WTC11 (cell line): ENCODE measurements around the gene DYNC2LI1. TPM values are rescaled to one million over a fixed set of nuclear protein-coding genes. Genes with fewer than 3 reads are reported as not detected.

ENCODE experiments used
- ATAC-seq: fragments of 200-7000 bp; cut with Tn5 transposase; 2 replicates; pipeline ENCODE4 v1.10.0; 2021; ENCODE audit warnings: mild to moderate bottlenecking, moderate library complexity
- CTCF ChIA-PET: fragments of 300-600 bp; sonication (Branson Sonifier 250); formaldehyde crosslinking; loops from one replicate; lab custom pipeline; 2021; ENCODE audit warnings: antibody characterized with exemption; lab: Charles Lee
- POLR2A ChIA-PET: fragments of 350-600 bp; sonication (Branson Sonifier 250); formaldehyde crosslinking; loops from one replicate; lab custom pipeline; 2021; ENCODE audit warnings: antibody characterized with exemption; lab: Charles Lee
- DNase-seq: peaks from one replicate; pipeline ENCODE4 v3.0.0; 2021; ENCODE audit warnings: low spot score
- H3K27ac Mint-ChIP-seq: 2 replicates; pipeline ENCODE4 v1.8.0; 2021; ENCODE audit warnings: mixed read lengths
- H3K27me3 Mint-ChIP-seq: 2 replicates; pipeline ENCODE4 v1.8.0; 2021; ENCODE audit warnings: low read depth, mild to moderate bottlenecking, moderate library complexity, mixed read lengths
- H3K36me3 Mint-ChIP-seq: 2 replicates; pipeline ENCODE4 v1.8.0; 2021; ENCODE audit warnings: mixed read lengths
- H3K4me1 Mint-ChIP-seq: 2 replicates; pipeline ENCODE4 v1.8.0; 2022; ENCODE audit warnings: mixed read lengths
- H3K4me3 Mint-ChIP-seq: 2 replicates; pipeline ENCODE4 v1.8.0; 2021; ENCODE audit warnings: mild to moderate bottlenecking, moderate library complexity, mixed read lengths
- H3K9me3 Mint-ChIP-seq: 2 replicates; pipeline ENCODE4 v1.8.0; 2021; ENCODE audit warnings: mixed read lengths
- CREB1 ChIP-seq: sonication (generic); formaldehyde crosslinking; IDR thresholded peaks from 2 replicates; pipeline ENCODE4 v1.8.0; 2023; ENCODE audit warnings: mild to moderate bottlenecking, missing genetic modification reagents
- FOXP1 ChIP-seq: sonication (generic); formaldehyde crosslinking; IDR thresholded peaks from 2 replicates; pipeline ENCODE4 v1.8.0; 2022; ENCODE audit warnings: missing genetic modification reagents, mild to moderate bottlenecking, moderate library complexity, borderline replicate concordance
- GABPB1 ChIP-seq: sonication (generic); formaldehyde crosslinking; IDR thresholded peaks from 2 replicates; pipeline ENCODE4 v1.8.1; 2023; ENCODE audit warnings: mild to moderate bottlenecking, missing genetic modification reagents
- GTF2I ChIP-seq: fragments of 250-450 bp; sonication (Bioruptor Pico); conservative IDR thresholded peaks from 2 replicates; pipeline ENCODE4 v1.4.0; 2021; ENCODE audit warnings: mild to moderate bottlenecking
- JAZF1 ChIP-seq: fragments of 250-450 bp; sonication (Bioruptor Pico); IDR thresholded peaks from 2 replicates; pipeline ENCODE4 v1.9.0; 2021; ENCODE audit warnings: moderate library complexity, mild to moderate bottlenecking, inconsistent platforms
- KAT7 ChIP-seq: sonication (generic); formaldehyde crosslinking; IDR thresholded peaks from 2 replicates; pipeline ENCODE4 v1.8.1; 2023; ENCODE audit warnings: missing genetic modification reagents, mild to moderate bottlenecking, borderline replicate concordance
- MAX ChIP-seq: sonication (generic); formaldehyde crosslinking; IDR thresholded peaks from 2 replicates; pipeline ENCODE4 v1.8.0; 2022; ENCODE audit warnings: mild to moderate bottlenecking, missing genetic modification reagents
- SP1 ChIP-seq: sonication (generic); formaldehyde crosslinking; conservative IDR thresholded peaks from 2 replicates; pipeline ENCODE4 v1.8.1; 2022; ENCODE audit warnings: missing genetic modification reagents
- ZMAT4 ChIP-seq: fragments of 250-450 bp; sonication (Bioruptor Pico); IDR thresholded peaks from 2 replicates; pipeline ENCODE4 v1.9.0; 2021; ENCODE audit warnings: mild to moderate bottlenecking
- ZNF138 ChIP-seq: sonication (generic); formaldehyde crosslinking; conservative IDR thresholded peaks from 2 replicates; pipeline ENCODE4 v1.8.1; 2022; ENCODE audit warnings: mild to moderate bottlenecking, moderate library complexity, missing genetic modification reagents
- ZNF263 ChIP-seq: sonication (generic); formaldehyde crosslinking; IDR thresholded peaks from 2 replicates; pipeline ENCODE4 v1.8.1; 2022; ENCODE audit warnings: low read depth, mild to moderate bottlenecking, moderate library complexity, missing genetic modification reagents
- total RNA-seq: library from RNA; stranded (reverse); gene quantifications from 3 replicates; pipeline ENCODE4 v1.2.3, GENCODE V29; 2021
- TF ChIP-seq, protein P1 (sequence below): sonication (generic); formaldehyde crosslinking; conservative IDR thresholded peaks from 2 replicates; pipeline ENCODE4 v1.8.1; 2022; ENCODE audit warnings: mild to moderate bottlenecking, missing genetic modification reagents
- TF ChIP-seq, protein P2 (sequence below): fragments of 250-450 bp; sonication (Bioruptor Pico); IDR thresholded peaks from 2 replicates; pipeline ENCODE4 v1.9.0; 2021; ENCODE audit warnings: moderate library complexity, mild to moderate bottlenecking, inconsistent platforms, borderline replicate concordance
- TF ChIP-seq, protein P3 (sequence below): fragments of 250-450 bp; sonication (Bioruptor Pico); conservative IDR thresholded peaks from 2 replicates; pipeline ENCODE4 v1.9.0; 2021; ENCODE audit warnings: mild to moderate bottlenecking
- TF ChIP-seq, protein P4 (sequence below): sonication (generic); formaldehyde crosslinking; IDR thresholded peaks from 2 replicates; pipeline ENCODE4 v1.8.1; 2022; ENCODE audit warnings: mild to moderate bottlenecking, missing genetic modification reagents, moderate library complexity, borderline replicate concordance

The DYNC2LI1 gene
- total RNA-seq, 1 experiment from 2014 or later: 7.0 TPM

GRCh38 chr2:43822839-43823238, 49.0 kb downstream of the DYNC2LI1 start (continued):
- TF ChIP-seq, protein P1, sequence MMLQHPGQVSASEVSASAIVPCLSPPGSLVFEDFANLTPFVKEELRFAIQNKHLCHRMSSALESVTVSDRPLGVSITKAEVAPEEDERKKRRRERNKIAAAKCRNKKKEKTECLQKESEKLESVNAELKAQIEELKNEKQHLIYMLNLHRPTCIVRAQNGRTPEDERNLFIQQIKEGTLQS: no peak

GRCh38 chr2:43823751-43824150, 49.9 kb downstream of the DYNC2LI1 start:
- Mint-ChIP-seq H3K4me1 (peaks cover 6% of the 10 kb centered on the region), H3K27me3 (peaks cover 2% of the 10 kb centered on the region; the same call in 1 of the 2 replicates), H3K27ac (no peak overlapping the region), H3K4me3 (no peak overlapping the region), H3K9me3 (no peaks in the 10 kb centered on the region; the same call in 1 of the 2 replicates), H3K36me3 (no peaks in the 10 kb centered on the region)
- no peak for DNase-seq
- ChIA-PET POLR2A (no interaction called here), CTCF (interaction anchor here (0.5 to 0.7 kb wide), 2 partner anchors 25 to 286 kb away, joined by 3 to 4 read pairs; no protein-coding TSS in a partner anchor)
- no peak for TF ChIP-seq ZNF138
- no peak for TF ChIP-seq ZMAT4
- TF ChIP-seq, protein P2, sequence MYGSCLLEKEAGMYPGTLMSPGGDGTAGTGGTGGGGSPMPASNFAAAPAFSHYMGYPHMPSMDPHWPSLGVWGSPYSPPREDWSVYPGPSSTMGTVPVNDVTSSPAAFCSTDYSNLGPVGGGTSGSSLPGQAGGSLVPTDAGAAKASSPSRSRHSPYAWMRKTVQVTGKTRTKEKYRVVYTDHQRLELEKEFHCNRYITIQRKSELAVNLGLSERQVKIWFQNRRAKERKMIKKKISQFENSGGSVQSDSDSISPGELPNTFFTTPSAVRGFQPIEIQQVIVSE (CRISPR knock-in tag): no peak
- TF ChIP-seq KAT7 (CRISPR knock-in tag): no peak
- TF ChIP-seq MAX (CRISPR knock-in tag): no peak
- TF ChIP-seq, protein P3, sequence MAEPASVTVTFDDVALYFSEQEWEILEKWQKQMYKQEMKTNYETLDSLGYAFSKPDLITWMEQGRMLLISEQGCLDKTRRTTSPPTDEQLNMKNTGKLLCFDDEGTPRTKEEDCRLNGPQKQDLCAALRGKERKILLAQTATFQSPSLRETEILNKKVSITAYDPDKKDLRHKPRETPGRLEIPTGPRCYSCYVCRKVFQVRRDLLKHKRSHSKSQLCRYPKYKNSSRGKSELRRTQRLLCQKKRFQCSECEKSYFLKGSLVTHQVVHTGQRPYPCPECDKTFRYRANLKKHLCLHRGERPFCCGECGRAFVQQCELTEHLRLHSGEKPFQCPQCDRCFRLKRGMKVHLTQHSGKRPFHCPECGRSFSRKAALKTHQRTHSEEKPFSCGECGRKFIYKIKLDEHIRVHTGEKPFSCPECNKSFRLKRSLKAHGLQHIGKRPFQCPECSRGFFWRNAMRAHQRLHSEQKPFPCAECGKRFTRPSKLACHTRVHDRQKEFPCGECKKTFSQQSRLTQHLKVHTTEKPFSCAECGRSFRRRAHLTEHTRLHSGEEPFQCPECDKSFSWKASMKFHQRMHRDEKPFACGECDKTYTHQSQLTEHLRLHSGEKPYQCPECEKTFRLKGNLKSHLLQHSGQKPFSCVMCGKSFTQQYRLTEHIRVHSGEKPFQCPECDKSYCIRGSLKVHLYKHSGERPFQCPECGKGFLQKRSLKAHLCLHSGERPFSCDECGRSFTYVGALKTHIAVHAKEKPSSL (CRISPR knock-in tag): no peak
- no peak for TF ChIP-seq SP1 (CRISPR knock-in tag)
- TF ChIP-seq GABPB1 (CRISPR knock-in tag): no peak
- no peak for TF ChIP-seq JAZF1 (CRISPR knock-in tag)
- no peak for ATAC-seq

GRCh38 chr2:43824512-43824911, 50.7 kb downstream of the DYNC2LI1 start:
- DNase-seq: no peak
- TF ChIP-seq, protein P3 (CRISPR knock-in tag): no peak
- TF ChIP-seq ZNF263: no peak
- TF ChIP-seq, protein P4, sequence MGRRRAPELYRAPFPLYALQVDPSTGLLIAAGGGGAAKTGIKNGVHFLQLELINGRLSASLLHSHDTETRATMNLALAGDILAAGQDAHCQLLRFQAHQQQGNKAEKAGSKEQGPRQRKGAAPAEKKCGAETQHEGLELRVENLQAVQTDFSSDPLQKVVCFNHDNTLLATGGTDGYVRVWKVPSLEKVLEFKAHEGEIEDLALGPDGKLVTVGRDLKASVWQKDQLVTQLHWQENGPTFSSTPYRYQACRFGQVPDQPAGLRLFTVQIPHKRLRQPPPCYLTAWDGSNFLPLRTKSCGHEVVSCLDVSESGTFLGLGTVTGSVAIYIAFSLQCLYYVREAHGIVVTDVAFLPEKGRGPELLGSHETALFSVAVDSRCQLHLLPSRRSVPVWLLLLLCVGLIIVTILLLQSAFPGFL (CRISPR knock-in tag): no peak
- TF ChIP-seq FOXP1: no peak
- TF ChIP-seq GTF2I: no peak
- no peak for TF ChIP-seq CREB1
- CTCF ChIA-PET: no interaction called here

More at GRCh38 chr2:43824512-43824911, 50.7 kb downstream of the DYNC2LI1 start:
- Mint-ChIP-seq H3K36me3 (no peaks in the 10 kb centered on the region), H3K4me1 (peaks cover 6% of the 10 kb centered on the region), H3K27me3 (peaks cover 2% of the 10 kb centered on the region; the same call in 1 of the 2 replicates), H3K27ac (no peak overlapping the region), H3K4me3 (no peak overlapping the region), H3K9me3 (no peaks in the 10 kb centered on the region; the same call in 1 of the 2 replicates)
- ATAC-seq: no peak
- POLR2A ChIA-PET: no interaction called here
